Calu3 (cell line): ENCODE measurements around the gene PRKN. TPM values are rescaled to one million over a fixed set of nuclear protein-coding genes. Genes with fewer than 3 reads are reported as not detected.
A peak's percentile ranks its signal among the peaks of the same experiment; 100 is the strongest.

Experiments
- BruUV-seq: library from RNA; stranded (reverse); fragments of 400-500 nt; replicated peaks from 2 replicates; lab custom pipeline; 2021; lab: Mats Ljungman, UMichigan
- CTCF ChIA-PET: fragments of 300-600 bp; sonication (Branson Sonifier 250); formaldehyde crosslinking; loops from one replicate; lab custom pipeline; 2022; ENCODE audit warnings: antibody characterized with exemption; lab: Charles Lee
- DNase-seq: peaks from one replicate; pipeline ENCODE4 v3.0.0; 2022
- H3K27ac Mint-ChIP-seq: one replicate; pipeline ENCODE4 v1.8.0; 2022; ENCODE audit warnings: mixed read lengths; ENCODE audit not compliant: unreplicated experiment
- H3K27me3 Mint-ChIP-seq: one replicate; pipeline ENCODE4 v1.8.0; 2022; ENCODE audit warnings: mixed read lengths; ENCODE audit not compliant: unreplicated experiment
- H3K36me3 Mint-ChIP-seq: one replicate; pipeline ENCODE4 v1.8.0; 2022; ENCODE audit warnings: mild to moderate bottlenecking, moderate library complexity, mixed read lengths; ENCODE audit not compliant: insufficient read depth, unreplicated experiment
- H3K4me1 Mint-ChIP-seq: one replicate; pipeline ENCODE4 v1.8.0; 2022; ENCODE audit warnings: mild to moderate bottlenecking, low read depth, mixed read lengths; ENCODE audit not compliant: unreplicated experiment
- H3K4me3 Mint-ChIP-seq: one replicate; pipeline ENCODE4 v1.8.0; 2022; ENCODE audit warnings: mild to moderate bottlenecking, low read depth, moderate library complexity, mixed read lengths; ENCODE audit not compliant: unreplicated experiment
- H3K9me3 Mint-ChIP-seq: one replicate; pipeline ENCODE4 v1.8.0; 2022; ENCODE audit warnings: low read depth, mixed read lengths; ENCODE audit not compliant: unreplicated experiment
- intact Hi-C: fragments of 100-400 bp; cut with micrococcal nuclease; formaldehyde crosslinking; loops from one replicate; pipeline ENCODE4 v1.10.0; 2022; ENCODE audit not compliant: unreplicated experiment
- total RNA-seq: library from RNA; stranded (reverse); gene quantifications from 2 replicates; pipeline ENCODE4 v1.2.3, GENCODE V29; 2022
- TF ChIP-seq, protein P1 (sequence below): fragments of 200-600 bp; IDR thresholded peaks from one replicate; pipeline ENCODE4 v1.8.0; 2022; ENCODE audit warnings: antibody characterized with exemption; ENCODE audit not compliant: unreplicated experiment

PRKN gene
- total RNA-seq, 1 experiment from 2014 or later = 3.8 TPM

DNA sequence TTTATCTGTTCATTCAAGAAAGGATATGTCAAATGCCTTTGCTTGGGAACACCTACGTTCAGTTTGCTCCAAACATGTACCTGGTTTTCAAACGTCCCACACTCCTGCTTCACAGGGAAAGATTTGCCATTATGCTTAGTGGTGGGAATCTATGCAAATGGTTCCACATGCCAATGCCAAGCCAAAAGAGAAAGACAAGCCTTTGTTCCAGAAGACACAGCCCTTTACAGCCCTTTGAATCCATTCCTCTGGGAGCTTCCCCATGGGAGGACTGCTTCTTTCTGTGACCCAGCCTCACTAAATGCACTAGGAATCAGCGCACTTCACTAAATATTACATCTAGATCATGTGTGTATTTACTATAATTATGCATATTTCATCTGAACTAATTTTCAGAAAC is 619.5 kb downstream of the PRKN start:
- Mint-ChIP-seq H3K27me3 (no peaks in the 10 kb centered on the region), H3K4me1 (peaks cover 11% of the 10 kb centered on the region), H3K9me3 (peaks cover 2% of the 10 kb centered on the region), H3K36me3 (no peaks in the 10 kb centered on the region), H3K4me3 (no peak overlapping the region), H3K27ac (no peak overlapping the region)
- TF ChIP-seq, protein P1, sequence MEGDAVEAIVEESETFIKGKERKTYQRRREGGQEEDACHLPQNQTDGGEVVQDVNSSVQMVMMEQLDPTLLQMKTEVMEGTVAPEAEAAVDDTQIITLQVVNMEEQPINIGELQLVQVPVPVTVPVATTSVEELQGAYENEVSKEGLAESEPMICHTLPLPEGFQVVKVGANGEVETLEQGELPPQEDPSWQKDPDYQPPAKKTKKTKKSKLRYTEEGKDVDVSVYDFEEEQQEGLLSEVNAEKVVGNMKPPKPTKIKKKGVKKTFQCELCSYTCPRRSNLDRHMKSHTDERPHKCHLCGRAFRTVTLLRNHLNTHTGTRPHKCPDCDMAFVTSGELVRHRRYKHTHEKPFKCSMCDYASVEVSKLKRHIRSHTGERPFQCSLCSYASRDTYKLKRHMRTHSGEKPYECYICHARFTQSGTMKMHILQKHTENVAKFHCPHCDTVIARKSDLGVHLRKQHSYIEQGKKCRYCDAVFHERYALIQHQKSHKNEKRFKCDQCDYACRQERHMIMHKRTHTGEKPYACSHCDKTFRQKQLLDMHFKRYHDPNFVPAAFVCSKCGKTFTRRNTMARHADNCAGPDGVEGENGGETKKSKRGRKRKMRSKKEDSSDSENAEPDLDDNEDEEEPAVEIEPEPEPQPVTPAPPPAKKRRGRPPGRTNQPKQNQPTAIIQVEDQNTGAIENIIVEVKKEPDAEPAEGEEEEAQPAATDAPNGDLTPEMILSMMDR = no peak
- CTCF ChIA-PET = no interaction called here
- intact Hi-C loops = no loop called here
- DNase-seq = no peak
- no TSS peak for BruUV-seq

DNA sequence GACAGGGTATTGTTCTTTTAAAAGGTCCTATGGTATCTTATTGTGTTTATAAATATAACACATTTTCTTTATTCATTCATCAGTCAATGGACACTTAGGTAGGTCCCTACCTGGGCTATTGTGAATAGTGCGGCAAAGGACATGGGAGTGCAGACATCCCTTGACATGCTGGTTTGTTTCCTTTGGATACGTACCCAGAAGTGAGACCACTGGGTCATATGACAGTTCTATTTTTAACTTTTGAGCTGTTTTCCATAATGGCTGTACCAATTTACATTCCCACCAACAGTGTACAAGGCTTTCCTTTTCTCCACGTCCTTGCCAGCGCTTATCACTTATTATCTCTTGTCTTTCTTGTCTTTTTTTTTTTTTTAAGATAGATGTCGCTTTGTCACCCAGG is 627.5 kb downstream of the PRKN start:
- Mint-ChIP-seq H3K4me3 (peak overlapping the region; percentile 31), H3K9me3 (no peaks in the 10 kb centered on the region), H3K36me3 (peaks cover 6% of the 10 kb centered on the region), H3K27ac (peak overlapping the region; percentile 95), H3K4me1 (peaks cover 14% of the 10 kb centered on the region), H3K27me3 (no peaks in the 10 kb centered on the region)
- TF ChIP-seq, protein P1 = no peak
- BruUV-seq = no TSS peak
- no peak for DNase-seq
- CTCF ChIA-PET = no interaction called here
- intact Hi-C loops = loop anchor here (5.0 kb wide), 1 partner anchor 348 kb away; no protein-coding TSS in a partner anchor

DNA sequence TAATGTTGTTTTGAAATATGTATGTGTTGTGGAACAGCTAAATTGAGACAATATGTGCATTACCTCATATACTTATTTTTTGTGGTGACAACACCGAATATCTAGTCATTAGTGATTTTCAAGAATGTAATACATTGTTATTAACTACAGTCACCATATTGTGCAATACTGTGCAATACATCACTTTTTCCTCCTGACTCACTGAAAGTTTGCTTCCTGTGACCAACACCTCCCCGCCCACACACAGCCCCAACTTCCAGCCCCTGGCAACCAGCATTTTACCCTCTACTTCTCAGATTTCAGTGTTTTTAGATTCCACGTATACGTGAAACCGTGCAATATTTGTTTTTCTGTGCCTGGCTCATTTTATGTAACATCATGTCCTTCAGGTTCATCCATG is 627.9 kb downstream of the PRKN start:
- CTCF ChIA-PET = no interaction called here
- peaks cover 14% of the 10 kb centered on the region for H3K4me1 Mint-ChIP-seq
- BruUV-seq = no TSS peak
- H3K27me3 Mint-ChIP-seq = no peaks in the 10 kb centered on the region
- TF ChIP-seq, protein P1 = no peak
- intact Hi-C loops = loop anchor here (5.0 kb wide), 1 partner anchor 347 kb away; no protein-coding TSS in a partner anchor
- DNase-seq = peak; percentile 54
- no peaks in the 10 kb centered on the region for H3K9me3 Mint-ChIP-seq
- peaks cover 6% of the 10 kb centered on the region for H3K36me3 Mint-ChIP-seq
- H3K27ac Mint-ChIP-seq = peak overlapping the region; percentile 95
- H3K4me3 Mint-ChIP-seq = peak overlapping the region; percentile 31

DNA sequence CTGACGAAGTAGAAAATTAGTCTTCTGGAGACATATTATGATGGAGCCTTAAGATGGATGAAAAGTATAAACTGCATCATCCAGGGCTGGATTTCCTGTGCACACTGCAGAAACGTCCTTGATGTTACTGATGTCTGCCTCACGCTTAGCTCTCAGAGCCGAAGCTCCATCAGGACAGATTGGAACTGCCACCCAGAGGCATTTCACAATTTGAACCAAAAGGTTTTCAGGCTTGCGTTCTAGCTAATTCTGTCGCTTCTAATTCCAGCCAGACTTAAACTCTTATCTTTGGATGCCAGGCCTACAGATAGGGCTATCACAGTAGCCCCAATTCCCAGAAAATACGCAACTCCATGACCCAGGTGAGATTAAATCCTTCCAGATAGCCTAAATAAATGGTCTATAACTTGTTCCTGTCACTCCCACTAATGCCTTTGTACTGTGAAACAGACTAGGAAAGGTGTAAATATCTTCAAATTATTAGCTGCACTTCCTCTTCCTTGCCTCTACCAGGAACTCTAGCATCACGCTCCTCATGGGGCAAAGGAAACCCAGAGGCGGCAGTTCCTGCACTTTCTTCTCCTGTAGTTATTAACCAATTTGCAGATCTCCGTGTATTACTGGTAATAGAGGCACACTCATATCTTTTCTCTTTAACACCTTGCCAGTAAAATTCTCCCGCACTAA is 634.6 kb downstream of the PRKN start:
- Mint-ChIP-seq H3K36me3 (no peaks in the 10 kb centered on the region), H3K4me3 (no peak overlapping the region), H3K9me3 (peaks cover 2% of the 10 kb centered on the region), H3K4me1 (no peaks in the 10 kb centered on the region), H3K27me3 (no peaks in the 10 kb centered on the region), H3K27ac (no peak overlapping the region)
- intact Hi-C loops = no loop called here
- TF ChIP-seq, protein P1 = no peak
- CTCF ChIA-PET = no interaction called here
- BruUV-seq = no TSS peak
- no peak for DNase-seq
